ENCODE measurements around the gene EOLA2.
"Not testable (repeated sequence)": the region's sequence is repeated elsewhere in the genome, so short reads cannot be mapped to it uniquely, and the experiment has no call there.

The EOLA2 gene

DNA sequence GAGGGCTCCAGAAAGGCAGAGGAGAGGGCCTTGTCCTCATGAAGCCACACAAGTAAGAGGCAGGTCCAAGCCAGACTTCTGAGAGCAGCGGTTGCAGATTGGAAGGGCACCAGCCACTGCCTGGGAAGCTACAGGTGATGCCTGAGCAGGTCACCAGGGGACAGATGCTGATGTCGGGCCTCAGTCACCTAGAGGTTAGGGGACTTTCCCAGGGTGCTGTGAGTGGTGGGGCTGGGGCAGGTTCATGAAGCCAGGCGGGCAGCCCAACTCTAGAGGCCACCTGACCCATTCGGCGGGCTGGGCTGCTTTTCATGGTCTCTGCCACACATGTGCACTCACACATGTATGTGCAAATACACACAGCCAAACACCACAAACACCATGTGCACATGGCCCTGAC lies 5.3 kb downstream of the EOLA2 start:
- DNase-seq (ENCODE audit: low read depth in 3 of 3), result not testable (repeated sequence)

DNA sequence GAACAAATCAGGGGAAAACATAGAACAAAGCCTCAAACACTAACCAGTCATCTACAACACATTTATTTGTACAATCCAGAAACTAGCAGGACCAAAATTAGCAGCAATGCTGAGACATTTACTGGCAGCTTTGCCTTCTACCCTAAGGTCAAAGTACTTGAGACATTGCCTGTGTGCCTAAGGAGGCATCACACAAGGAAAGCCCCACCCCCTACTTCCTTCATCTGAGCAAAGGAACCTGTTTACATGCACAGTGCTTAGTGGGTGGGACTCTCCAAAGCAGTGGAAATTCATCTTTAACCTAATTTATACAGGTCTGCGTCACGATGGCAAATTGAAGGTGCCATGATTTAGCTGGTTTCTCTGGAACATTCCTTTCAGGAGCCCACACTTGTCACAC lies 6.1 kb downstream of the EOLA2 start:
- not testable (repeated sequence) for DNase-seq (ENCODE audit: low read depth in 3 of 3)

GRCh38 chrX:149931355-149931754 lies 6.9 kb downstream of the EOLA2 start:
- not testable (repeated sequence) for DNase-seq (ENCODE audit: low read depth in 3 of 3)

DNA sequence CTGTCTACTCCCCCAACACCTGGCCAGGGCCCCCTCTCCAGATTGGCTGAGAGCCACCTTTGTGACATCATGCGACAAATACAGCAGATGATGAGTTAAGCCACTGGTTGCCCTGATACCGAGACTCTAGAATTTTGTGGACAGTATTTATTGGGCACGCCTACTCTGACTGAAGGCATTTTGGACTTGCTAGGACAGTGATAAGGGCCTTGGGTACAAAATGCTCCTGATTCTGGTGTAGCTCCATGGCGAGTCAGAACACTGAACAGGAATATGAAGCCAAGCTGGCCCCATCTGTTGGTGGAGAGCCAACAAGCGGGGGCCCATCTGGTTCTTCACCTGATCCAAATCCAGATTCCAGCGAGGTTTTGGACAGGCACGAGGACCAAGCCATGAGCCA lies 8.9 kb downstream of the EOLA2 start, which contains the start of gene HSFX4:
TSS of gene HSFX4 (plus strand) at position 174 of the 400 bp plus-strand sequence. CDS start at position 246, 72 bp downstream.
- DNase-seq (ENCODE audit: low read depth in 3 of 3), result not testable (repeated sequence)

GRCh38 chrX:149928635-149929034 lies 9.7 kb downstream of the EOLA2 start:
- not testable (repeated sequence) for DNase-seq (ENCODE audit: low read depth in 3 of 3)

- not testable (repeated sequence) for DNase-seq (ENCODE audit: low read depth in 3 of 3)
Measured at GRCh38 chrX:149927964-149928258, 10.4 kb downstream of the EOLA2 start.

DNA sequence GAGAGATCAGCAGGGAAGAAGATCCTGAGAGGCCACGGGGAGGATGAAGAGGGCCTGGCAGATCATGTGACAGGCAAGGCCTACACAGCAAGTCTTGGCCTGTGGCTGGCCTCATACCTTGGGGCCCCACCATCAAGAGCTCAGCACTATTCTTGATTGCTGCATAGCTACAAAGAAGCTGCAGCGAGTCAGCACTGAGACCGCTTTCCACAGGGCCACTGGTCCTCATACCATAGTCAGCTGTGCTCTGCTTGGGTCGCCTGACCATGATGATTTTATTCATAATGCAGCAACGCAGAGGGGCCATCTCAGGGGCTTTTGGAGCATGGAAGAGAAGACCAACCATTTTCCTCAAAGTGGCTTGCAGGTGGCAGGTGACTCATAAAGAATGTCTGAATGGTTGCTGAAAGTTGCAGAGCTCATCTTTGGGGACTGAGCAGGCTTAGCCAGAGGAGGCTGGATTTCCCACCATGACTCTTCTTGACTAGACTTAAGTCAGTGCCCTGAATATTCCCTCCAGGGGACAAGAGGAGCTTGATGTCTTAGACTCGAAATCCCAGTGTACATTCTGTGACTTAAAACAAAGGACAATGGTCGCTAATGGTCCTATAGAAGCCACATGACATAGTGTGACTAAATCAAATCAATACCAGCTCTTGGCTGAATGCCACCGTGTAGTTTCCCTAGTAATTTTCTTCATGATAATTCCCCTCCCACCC lies 10.9 kb downstream of the EOLA2 start:
- not testable (repeated sequence) for DNase-seq (ENCODE audit: low read depth in 3 of 3)

DNA sequence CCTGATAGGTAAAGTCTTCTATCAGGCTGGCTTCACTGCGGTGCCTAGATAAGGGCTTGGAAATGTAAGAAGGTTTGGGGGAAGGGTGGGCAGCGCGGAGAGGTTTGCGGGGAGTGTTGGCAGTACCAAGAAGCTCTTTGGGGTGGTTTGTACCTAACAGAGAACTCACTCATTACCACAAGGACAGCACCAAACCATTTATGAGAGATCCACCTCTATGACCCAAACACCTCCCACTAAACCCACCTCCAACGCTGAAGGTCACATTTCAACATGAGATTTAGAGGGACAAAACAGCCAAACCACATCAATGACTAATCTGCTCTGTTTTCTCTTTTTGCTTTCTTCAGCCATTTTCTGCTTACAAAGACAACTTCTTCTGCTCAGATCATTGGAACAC lies 13.9 kb downstream of the EOLA2 start:
- DNase-seq (ENCODE audit: low read depth in 3 of 3), result not testable (repeated sequence)

GRCh38 chrX:149923836-149924235 lies 14.5 kb downstream of the EOLA2 start:
- DNase-seq (ENCODE audit: low read depth in 3 of 3), result not testable (repeated sequence)

DNA sequence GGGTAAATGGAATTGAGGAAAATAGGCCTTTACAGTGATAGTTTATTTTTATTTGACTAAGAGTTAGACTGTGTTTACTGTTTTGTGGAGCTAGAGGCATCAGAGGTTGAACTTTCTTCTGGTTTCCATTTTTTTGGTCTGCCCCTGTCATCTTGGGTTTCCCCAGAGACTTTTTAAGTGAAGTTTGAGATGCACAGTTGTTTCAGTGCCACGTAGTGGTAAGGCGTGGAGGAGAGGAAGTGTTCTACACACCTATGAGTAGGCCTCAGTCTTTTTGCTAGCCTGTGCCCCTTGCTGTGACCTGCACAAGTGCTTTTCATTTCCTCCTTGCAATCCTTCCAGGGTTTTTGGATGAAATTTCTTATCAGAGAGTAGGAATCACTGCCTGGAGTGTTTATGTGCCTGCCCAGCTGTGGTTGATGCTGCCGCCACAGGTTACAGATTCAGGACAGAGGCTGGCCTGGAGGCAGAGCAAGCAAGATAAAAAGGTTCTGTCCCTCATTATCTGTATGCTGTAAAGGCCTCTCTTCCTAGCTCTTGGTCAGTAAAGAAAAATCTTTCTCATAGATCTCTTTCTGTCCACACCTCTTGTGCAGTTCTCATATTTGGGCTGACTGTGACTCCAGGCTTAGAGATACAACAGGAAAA lies 21.4 kb downstream of the EOLA2 start:
- DNase-seq (ENCODE audit: low read depth in 3 of 3), result no peak

GRCh38 chrX:149910178-149910695 lies 28.1 kb downstream of the EOLA2 start:
- no peak for DNase-seq (ENCODE audit: low read depth in 3 of 3)

DNA sequence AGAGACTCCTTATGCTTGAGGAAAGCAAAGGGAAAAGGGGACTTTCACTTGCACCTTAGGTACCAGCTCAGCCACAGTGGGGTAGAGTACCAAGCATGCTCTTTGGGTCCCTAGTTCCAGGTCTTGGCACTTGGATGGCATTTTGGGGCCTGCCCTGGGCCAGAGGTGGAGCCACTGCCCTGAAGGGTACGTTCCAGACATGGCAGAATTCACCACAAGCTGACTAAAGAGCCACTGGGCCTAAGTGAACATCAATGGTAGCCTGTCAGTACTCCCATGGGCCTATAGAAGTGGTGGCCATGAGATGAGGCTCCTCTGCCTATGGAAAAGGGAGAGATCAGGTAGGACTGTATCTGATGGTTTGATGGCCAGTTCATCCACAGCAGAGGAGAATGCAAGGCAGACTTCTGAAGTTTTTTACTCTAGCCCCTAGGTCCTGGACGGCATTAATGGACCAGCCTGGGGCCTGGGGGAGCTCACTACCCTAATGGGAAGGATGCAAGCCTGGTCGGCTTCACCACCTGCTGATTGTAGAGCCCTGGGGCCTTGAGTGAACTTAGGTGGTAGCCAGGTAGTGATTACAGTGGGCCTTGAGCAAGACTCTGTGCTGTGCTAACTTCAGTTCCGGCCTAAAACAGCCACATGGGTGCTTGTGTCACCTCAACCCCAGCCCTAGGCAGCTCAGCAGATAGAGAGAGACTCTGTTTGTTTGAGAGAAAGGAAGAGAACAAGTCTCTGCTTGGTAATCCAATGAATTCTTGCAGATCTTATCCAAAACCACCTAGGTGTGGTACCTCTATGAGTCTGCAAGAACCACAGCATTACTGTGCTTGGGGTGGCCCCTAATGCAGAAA lies 28.7 kb downstream of the EOLA2 start:
- DNase-seq (ENCODE audit: low read depth in 3 of 3), result no peak

GRCh38 chrX:149908727-149909126 lies 29.6 kb downstream of the EOLA2 start:
- DNase-seq (ENCODE audit: low read depth in 3 of 3), result no peak

DNA sequence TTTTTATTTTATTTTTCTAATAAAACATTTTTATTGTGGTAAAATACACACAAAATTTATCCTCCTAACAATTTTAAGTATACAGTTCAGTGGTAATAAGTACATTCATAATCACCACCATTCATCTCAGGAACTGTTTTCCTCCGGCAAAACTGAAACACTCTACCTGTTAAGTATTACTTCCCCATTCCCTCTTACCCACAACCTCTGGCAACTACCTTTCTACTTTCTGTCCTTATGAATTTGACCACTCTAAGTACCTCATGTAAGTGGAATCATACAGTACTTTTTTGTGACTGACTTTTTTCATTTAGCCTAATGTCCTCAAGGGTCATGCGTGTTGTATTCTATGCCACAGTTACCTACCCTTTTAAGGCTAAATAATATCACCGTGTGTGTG lies 30.0 kb downstream of the EOLA2 start:
- DNase-seq (ENCODE audit: low read depth in 3 of 3), result no peak

- no peak for DNase-seq (ENCODE audit: low read depth in 3 of 3)
Measured at GRCh38 chrX:149903889-149904748, 34.2 kb downstream of the EOLA2 start.

DNA sequence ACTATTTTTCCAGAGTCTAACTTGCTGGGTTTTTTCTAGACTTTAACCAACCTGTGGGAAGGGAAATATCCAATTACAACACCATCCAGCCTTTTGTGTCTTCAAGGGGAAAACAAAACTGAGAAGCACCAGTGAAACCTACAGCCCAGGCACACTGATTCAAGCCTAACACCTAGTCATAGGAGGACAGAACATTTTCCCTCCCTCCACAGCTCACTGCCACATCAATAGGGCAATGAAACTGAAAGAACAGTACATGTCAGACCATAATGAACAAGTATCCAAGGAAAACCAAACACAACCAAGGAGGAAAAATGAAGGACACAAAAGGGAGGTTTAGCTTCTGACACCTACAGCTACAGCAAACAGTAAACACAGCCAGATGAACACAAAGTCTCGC lies 39.7 kb downstream of the EOLA2 start:
- DNase-seq (ENCODE audit: low read depth in 3 of 3), result no peak

GRCh38 chrX:149890828-149891227 lies 47.5 kb downstream of the EOLA2 start:
- DNase-seq (ENCODE audit: low read depth in 3 of 3), result not testable (repeated sequence)
